HepG2 (cell line): ENCODE data around the gene ELP5. TPM values are rescaled to one million over a fixed set of nuclear protein-coding genes. Genes with fewer than 3 reads are reported as not detected.

Experiments used
- ATAC-seq: fragments of 200-7000 bp; cut with Tn5 transposase; 3 replicates; pipeline ENCODE4 v1.9.1; 2020; ENCODE audit warnings: mild to moderate bottlenecking, moderate library complexity
- BruUV-seq: library from RNA; stranded (reverse); fragments of 400-500 nt; replicated peaks from 2 replicates; lab custom pipeline; 2021; lab: Mats Ljungman, UMichigan
- CTCF ChIA-PET: fragments of 300-600 bp; formaldehyde crosslinking; extraction: SDS; loops from one replicate; lab custom pipeline; 2021; ENCODE audit warnings: low total read pairs, inconsistent platforms, low intra/inter-chr PET ratio; lab: Yijun Ruan, JAX
- POLR2A ChIA-PET: fragments of 350-600 bp; sonication (Branson Sonifier 250); formaldehyde crosslinking; loops from one replicate; lab custom pipeline; 2020; ENCODE audit warnings: antibody characterized with exemption, inconsistent platforms; lab: Yijun Ruan, JAX
- DNase-seq: peaks from one replicate; pipeline ENCODE4 v3.0.0-alpha.2; 2015; ENCODE audit warnings: low spot score
- FAIRE-seq: peaks from 3 replicates; lab custom pipeline; 2011; peaks lifted over from hg19 to GRCh38; lab: Jason Lieb, UNC
- H2AFZ ChIP-seq: one replicate; pipeline ENCODE4 v1.6.1; 2011; ENCODE audit warnings: low read length, inconsistent platforms
- H3K27ac ChIP-seq: fragments of 300-600 bp; 3 replicates; pipeline ENCODE4 v1.8.0; 2011; ENCODE audit warnings: mixed run types, mild to moderate bottlenecking, mixed read lengths, low read length, inconsistent platforms; ENCODE audit not compliant: insufficient read depth; ENCODE audit errors: extremely low read length
- H3K27me3 ChIP-seq, 2 experiments: fragments of 200-600 bp in 1 of 2; 2 replicates in 1 of 2; 3 replicates in 1 of 2; pipeline versions ENCODE4 v1.6.0 to v1.8.0; 2011; ENCODE audit warnings: low read length in 2 of 2, mild to moderate bottlenecking in 2 of 2, moderate library complexity in 2 of 2, inconsistent platforms in 1 of 2; ENCODE audit not compliant: insufficient read depth in 2 of 2, control insufficient read depth in 1 of 2
- H3K36me3 ChIP-seq, 2 experiments: fragments of 200-600 bp in 1 of 2; replicated peaks in 1 of 2; 2 replicates in 1 of 2; 3 replicates in 1 of 2; pipeline versions ENCODE4 v1.5.1 to v1.8.0; 2011; ENCODE audit warnings: low read length in 2 of 2, inconsistent platforms in 1 of 2; ENCODE audit not compliant: insufficient read depth in 2 of 2, control insufficient read depth in 1 of 2
- H3K4me1 ChIP-seq: 2 replicates; pipeline ENCODE4 v1.5.1; 2012; ENCODE audit warnings: low read length, inconsistent platforms; ENCODE audit not compliant: insufficient read depth
- H3K4me2 ChIP-seq: 2 replicates; pipeline ENCODE4 v1.6.0; 2011; ENCODE audit warnings: low read depth, low read length, inconsistent platforms
- H3K4me3 ChIP-seq, 3 experiments: fragments of 200-600 bp in 1 of 3; sonication (generic), shearing (Covaris generic) in 1 of 3; replicated peaks in 1 of 3; 2 replicates each; pipeline ENCODE4 v1.5.1; 2011 to 2016; ENCODE audit warnings: low read length in 3 of 3, inconsistent platforms in 2 of 3, low read depth in 2 of 3, mild to moderate bottlenecking in 2 of 3, control low read depth in 1 of 3, mixed read lengths in 1 of 3; ENCODE audit not compliant: insufficient read depth in 1 of 3
- H3K79me2 ChIP-seq: one replicate; pipeline ENCODE4 v1.6.1; 2011; ENCODE audit warnings: low read length, inconsistent platforms; ENCODE audit not compliant: insufficient read depth
- H3K9ac ChIP-seq: 2 replicates; pipeline ENCODE4 v1.6.0; 2011; ENCODE audit warnings: mild to moderate bottlenecking, low read depth, low read length, inconsistent platforms; ENCODE audit not compliant: insufficient read depth
- H3K9me3 ChIP-seq: 2 replicates; pipeline ENCODE4 v1.5.1; 2012; ENCODE audit warnings: mild to moderate bottlenecking, low read length
- H4K20me1 ChIP-seq: 2 replicates; pipeline ENCODE4 v1.6.0; 2011; ENCODE audit warnings: inconsistent platforms, mild to moderate bottlenecking, low read length, moderate library complexity; ENCODE audit not compliant: insufficient read depth
- ELF3 ChIP-seq: IDR thresholded peaks from 2 replicates; pipeline ENCODE4 v1.6.1; 2016; ENCODE audit warnings: missing genetic modification reagents, missing compliant biosample characterization
- FLYWCH1 ChIP-seq: sonication (generic); formaldehyde crosslinking; IDR thresholded peaks from 2 replicates; pipeline ENCODE4 v1.8.1; 2023; ENCODE audit warnings: mild to moderate bottlenecking, missing genetic modification reagents
- HDAC2 ChIP-seq: sonication (generic); formaldehyde crosslinking; IDR thresholded peaks from 2 replicates; pipeline ENCODE4 v1.4.0; 2020; ENCODE audit warnings: missing genetic modification reagents
- RFXAP ChIP-seq: sonication (generic); formaldehyde crosslinking; IDR thresholded peaks from 2 replicates; pipeline ENCODE4 v1.4.0; 2020; ENCODE audit warnings: missing genetic modification reagents, borderline replicate concordance
- SNRNP70 ChIP-seq: fragments of 200-400 bp; formaldehyde crosslinking; IDR thresholded peaks from 2 replicates; pipeline ENCODE4 v1.6.1; 2017; ENCODE audit warnings: mild to moderate bottlenecking, low read depth, low read length, moderate library complexity
- ZNF101 ChIP-seq: sonication (generic); formaldehyde crosslinking; IDR thresholded peaks from 2 replicates; pipeline ENCODE4 v1.4.0; 2020; ENCODE audit warnings: mild to moderate bottlenecking, low read depth, missing genetic modification reagents, borderline replicate concordance
- ZNF766 ChIP-seq: sonication (generic); formaldehyde crosslinking; IDR thresholded peaks from 2 replicates; pipeline ENCODE4 v1.5.0; 2020; ENCODE audit warnings: missing genetic modification reagents, borderline replicate concordance
- WGBS: methylation state at CpG from one replicate; pipeline ENCODE4 v1.1.6; 2017; ENCODE audit warnings: low lambda C conversion rate; 5-methylcytosine and 5-hydroxymethylcytosine counted together
- in situ Hi-C: cut with HindIII; loops from 2 replicates; pipeline ENCODE4 v1.10.0; 2017; ENCODE audit warnings: low pct_unique_long_range_greater_than_20kb; ENCODE audit not compliant: extremely low pct_ligation_motif_present
- intact Hi-C: fragments of 100-400 bp; cut with micrococcal nuclease; formaldehyde crosslinking; loops from one replicate; pipeline ENCODE4 v1.10.0; 2022; ENCODE audit not compliant: unreplicated experiment
- polyA plus RNA-seq, 8 experiments: library from polyadenylated mRNA; depleted of rRNA in 3 of 8; stranded (reverse) in 7 of 8; unstranded in 1 of 8; fragments of >200 nt; fragmentation: Illumina TruSeq in 4 of 8; extraction: Trizol in 4 of 8; gene quantifications; 2 replicates each; pipeline versions ENCODE4 v1.2.1 to v1.2.3, GENCODE V29; 2011 to 2016; ENCODE audit warnings: low read depth in 4 of 8, missing spikeins in 1 of 8, mixed read lengths in 1 of 8; ENCODE audit not compliant: insufficient read depth in 1 of 8
- total RNA-seq, 5 experiments: library from RNA; depleted of rRNA; stranded (reverse); fragments of >200 nt; fragmentation: Illumina TruSeq; extraction: Trizol; gene quantifications; 2 replicates each; pipeline ENCODE4 v1.2.3, GENCODE V29; 2016; ENCODE audit warnings: low read depth in 1 of 5
- TF ChIP-seq, protein P1 (sequence below): sonication (generic); formaldehyde crosslinking; IDR thresholded peaks from 2 replicates; pipeline ENCODE4 v1.8.1; 2023; ENCODE audit warnings: mild to moderate bottlenecking, moderate library complexity, missing genetic modification reagents
- TF ChIP-seq, protein P2 (sequence below): sonication (generic); formaldehyde crosslinking; IDR thresholded peaks from 2 replicates; pipeline ENCODE4 v1.8.0; 2023; ENCODE audit warnings: mild to moderate bottlenecking, missing genetic modification reagents
- TF ChIP-seq, protein P3 (sequence below): sonication (generic); formaldehyde crosslinking; IDR thresholded peaks from one replicate; pipeline ENCODE4 v1.5.1; 2020; ENCODE audit warnings: mild to moderate bottlenecking, missing genetic modification reagents; ENCODE audit errors: not compliant biosample characterization
- TF ChIP-seq, protein P4 (sequence below): sonication (generic); formaldehyde crosslinking; conservative IDR thresholded peaks from 2 replicates; pipeline ENCODE4 v1.4.0; 2020; ENCODE audit warnings: missing genetic modification reagents

Gene ELP5
- total and polyA plus RNA-seq, 2 of the 13 experiments (the other 11 are each of a cell fraction or from before 2014, with no cell fraction given): 67.6 to 69.8 TPM

DNA sequence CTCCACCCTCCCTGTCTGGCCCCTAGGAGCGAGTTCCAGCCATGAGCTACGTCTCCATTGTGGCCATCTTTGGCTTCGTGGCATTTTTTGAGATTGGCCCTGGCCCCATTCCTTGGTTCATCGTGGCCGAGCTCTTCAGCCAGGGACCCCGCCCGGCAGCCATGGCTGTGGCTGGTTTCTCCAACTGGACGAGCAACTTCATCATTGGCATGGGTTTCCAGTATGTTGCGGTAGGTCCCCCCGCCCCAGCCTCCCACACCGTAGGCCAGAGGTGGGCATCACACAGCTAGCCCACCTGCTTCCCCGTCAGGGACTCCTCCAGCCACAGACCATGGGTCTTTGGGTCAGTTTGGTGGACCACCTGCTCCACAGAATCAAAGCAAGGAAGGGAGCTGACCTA, 33.7 kb downstream of the ELP5 start:
- DNase-seq: no peak
- ChIA-PET POLR2A (no interaction called here), CTCF (no interaction called here)
- ATAC-seq: no peak
- WGBS: 98% methylated on average over 12 of the region's 12 CpGs
- Histone ChIP-seq H3K4me1 (peaks cover 18% of the 10 kb centered on the region), H3K4me2 (no peak overlapping the region), H2AFZ (no peak overlapping the region), H4K20me1 (no peaks in the 10 kb centered on the region), H3K4me3 (no peak overlapping the region), H3K36me3 (peaks cover 8 to 9% of the 10 kb centered on the region in 2 experiments; a peak in 4 of 5 replicates), H3K9ac (no peak overlapping the region), H3K27ac (no peak overlapping the region), H3K27me3 (no peaks in the 10 kb centered on the region), H3K9me3 (no peaks in the 10 kb centered on the region), H3K79me2 (no peaks in the 10 kb centered on the region)
- no TSS peak for BruUV-seq
- in situ Hi-C loops: loop anchor here (10.0 kb wide), 1 partner anchor 241 kb away; the partner anchor contains the start of gene SLC16A11
- no peak for FAIRE-seq
- intact Hi-C loops: no loop called here
- TF ChIP-seq, protein P1, sequence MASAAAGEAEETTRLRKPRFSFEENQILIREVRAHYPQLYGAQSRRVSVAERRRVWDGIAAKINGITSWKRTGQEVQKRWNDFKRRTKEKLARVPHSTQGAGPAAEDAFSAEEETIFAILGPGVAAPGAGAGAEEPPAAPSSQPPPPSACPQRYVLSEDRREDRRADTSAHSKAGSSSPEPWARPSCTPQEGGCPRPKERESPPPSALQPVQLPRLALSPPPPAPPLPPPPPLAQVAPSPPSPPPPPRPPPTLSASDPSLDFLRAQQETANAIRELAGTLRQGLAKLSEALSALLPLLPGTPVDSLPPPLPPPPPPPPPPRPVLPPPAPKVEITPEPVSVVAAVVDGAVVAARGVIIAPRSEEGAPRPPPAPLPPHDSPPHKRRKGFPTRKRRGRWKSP (CRISPR knock-in tag): no peak
- no peak for TF ChIP-seq RFXAP (CRISPR knock-in tag)
- no peak for TF ChIP-seq ZNF101 (CRISPR knock-in tag)
- TF ChIP-seq SNRNP70: no peak
- TF ChIP-seq, protein P2, sequence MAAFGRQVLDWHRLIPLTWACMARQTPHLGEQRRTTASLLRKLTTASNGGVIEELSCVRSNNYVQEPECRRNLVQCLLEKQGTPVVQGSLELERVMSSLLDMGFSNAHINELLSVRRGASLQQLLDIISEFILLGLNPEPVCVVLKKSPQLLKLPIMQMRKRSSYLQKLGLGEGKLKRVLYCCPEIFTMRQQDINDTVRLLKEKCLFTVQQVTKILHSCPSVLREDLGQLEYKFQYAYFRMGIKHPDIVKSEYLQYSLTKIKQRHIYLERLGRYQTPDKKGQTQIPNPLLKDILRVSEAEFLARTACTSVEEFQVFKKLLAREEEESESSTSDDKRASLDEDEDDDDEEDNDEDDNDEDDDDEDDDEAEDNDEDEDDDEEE (CRISPR knock-in tag): no peak
- TF ChIP-seq FLYWCH1 (CRISPR knock-in tag): no peak
- TF ChIP-seq, protein P3, sequence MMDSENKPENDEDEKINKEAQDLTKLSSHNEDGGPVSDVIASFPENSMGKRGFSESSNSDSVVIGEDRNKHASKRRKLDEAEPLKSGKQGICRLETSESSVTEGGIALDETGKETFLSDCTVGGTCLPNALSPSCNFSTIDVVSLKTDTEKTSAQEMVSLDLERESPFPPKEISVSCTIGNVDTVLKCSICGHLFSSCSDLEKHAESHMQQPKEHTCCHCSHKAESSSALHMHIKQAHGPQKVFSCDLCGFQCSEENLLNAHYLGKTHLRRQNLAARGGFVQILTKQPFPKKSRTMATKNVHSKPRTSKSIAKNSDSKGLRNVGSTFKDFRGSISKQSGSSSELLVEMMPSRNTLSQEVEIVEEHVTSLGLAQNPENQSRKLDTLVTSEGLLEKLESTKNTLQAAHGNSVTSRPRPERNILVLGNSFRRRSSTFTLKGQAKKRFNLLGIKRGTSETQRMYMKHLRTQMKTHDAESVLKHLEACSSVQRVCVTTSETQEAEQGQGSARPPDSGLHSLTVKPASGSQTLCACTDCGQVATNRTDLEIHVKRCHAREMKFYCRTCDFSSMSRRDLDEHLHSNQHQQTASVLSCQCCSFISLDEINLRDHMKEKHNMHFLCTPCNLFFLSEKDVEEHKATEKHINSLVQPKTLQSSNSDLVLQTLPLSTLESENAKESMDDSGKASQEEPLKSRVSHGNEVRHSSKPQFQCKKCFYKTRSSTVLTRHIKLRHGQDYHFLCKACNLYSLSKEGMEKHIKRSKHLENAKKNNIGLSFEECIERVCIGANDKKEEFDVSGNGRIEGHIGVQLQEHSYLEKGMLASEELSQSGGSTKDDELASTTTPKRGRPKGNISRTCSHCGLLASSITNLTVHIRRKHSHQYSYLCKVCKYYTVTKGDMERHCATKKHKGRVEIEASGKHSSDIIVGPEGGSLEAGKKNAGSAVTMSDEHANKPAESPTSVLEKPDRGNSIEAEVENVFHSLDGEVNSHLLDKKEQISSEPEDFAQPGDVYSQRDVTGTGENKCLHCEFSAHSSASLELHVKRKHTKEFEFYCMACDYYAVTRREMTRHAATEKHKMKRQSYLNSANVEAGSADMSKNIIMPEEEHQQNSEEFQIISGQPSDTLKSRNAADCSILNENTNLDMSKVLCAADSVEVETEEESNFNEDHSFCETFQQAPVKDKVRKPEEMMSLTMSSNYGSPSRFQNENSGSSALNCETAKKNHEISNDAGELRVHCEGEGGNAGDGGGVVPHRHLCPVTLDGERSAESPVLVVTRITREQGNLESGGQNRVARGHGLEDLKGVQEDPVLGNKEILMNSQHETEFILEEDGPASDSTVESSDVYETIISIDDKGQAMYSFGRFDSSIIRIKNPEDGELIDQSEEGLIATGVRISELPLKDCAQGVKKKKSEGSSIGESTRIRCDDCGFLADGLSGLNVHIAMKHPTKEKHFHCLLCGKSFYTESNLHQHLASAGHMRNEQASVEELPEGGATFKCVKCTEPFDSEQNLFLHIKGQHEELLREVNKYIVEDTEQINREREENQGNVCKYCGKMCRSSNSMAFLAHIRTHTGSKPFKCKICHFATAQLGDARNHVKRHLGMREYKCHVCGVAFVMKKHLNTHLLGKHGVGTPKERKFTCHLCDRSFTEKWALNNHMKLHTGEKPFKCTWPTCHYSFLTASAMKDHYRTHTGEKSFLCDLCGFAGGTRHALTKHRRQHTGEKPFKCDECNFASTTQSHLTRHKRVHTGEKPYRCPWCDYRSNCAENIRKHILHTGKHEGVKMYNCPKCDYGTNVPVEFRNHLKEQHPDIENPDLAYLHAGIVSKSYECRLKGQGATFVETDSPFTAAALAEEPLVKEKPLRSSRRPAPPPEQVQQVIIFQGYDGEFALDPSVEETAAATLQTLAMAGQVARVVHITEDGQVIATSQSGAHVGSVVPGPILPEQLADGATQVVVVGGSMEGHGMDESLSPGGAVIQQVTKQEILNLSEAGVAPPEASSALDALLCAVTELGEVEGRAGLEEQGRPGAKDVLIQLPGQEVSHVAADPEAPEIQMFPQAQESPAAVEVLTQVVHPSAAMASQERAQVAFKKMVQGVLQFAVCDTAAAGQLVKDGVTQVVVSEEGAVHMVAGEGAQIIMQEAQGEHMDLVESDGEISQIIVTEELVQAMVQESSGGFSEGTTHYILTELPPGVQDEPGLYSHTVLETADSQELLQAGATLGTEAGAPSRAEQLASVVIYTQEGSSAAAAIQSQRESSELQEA (CRISPR knock-in tag): no peak
- no peak for TF ChIP-seq ELF3 (CRISPR knock-in tag)
- TF ChIP-seq ZNF766 (CRISPR knock-in tag): no peak
- TF ChIP-seq HDAC2 (CRISPR knock-in tag): no peak
- TF ChIP-seq, protein P4, sequence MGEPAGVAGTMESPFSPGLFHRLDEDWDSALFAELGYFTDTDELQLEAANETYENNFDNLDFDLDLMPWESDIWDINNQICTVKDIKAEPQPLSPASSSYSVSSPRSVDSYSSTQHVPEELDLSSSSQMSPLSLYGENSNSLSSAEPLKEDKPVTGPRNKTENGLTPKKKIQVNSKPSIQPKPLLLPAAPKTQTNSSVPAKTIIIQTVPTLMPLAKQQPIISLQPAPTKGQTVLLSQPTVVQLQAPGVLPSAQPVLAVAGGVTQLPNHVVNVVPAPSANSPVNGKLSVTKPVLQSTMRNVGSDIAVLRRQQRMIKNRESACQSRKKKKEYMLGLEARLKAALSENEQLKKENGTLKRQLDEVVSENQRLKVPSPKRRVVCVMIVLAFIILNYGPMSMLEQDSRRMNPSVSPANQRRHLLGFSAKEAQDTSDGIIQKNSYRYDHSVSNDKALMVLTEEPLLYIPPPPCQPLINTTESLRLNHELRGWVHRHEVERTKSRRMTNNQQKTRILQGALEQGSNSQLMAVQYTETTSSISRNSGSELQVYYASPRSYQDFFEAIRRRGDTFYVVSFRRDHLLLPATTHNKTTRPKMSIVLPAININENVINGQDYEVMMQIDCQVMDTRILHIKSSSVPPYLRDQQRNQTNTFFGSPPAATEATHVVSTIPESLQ (CRISPR knock-in tag): no peak
